GM19043 (cell line): ENCODE measurements around the gene ATOH1.

Source experiments
- ATAC-seq: cut with Tn5 transposase; IDR thresholded peaks from one replicate; pipeline ENCODE4 v1.9.1; 2021; ENCODE audit warnings: low read depth; ENCODE audit not compliant: unreplicated experiment

ATOH1 gene

DNA sequence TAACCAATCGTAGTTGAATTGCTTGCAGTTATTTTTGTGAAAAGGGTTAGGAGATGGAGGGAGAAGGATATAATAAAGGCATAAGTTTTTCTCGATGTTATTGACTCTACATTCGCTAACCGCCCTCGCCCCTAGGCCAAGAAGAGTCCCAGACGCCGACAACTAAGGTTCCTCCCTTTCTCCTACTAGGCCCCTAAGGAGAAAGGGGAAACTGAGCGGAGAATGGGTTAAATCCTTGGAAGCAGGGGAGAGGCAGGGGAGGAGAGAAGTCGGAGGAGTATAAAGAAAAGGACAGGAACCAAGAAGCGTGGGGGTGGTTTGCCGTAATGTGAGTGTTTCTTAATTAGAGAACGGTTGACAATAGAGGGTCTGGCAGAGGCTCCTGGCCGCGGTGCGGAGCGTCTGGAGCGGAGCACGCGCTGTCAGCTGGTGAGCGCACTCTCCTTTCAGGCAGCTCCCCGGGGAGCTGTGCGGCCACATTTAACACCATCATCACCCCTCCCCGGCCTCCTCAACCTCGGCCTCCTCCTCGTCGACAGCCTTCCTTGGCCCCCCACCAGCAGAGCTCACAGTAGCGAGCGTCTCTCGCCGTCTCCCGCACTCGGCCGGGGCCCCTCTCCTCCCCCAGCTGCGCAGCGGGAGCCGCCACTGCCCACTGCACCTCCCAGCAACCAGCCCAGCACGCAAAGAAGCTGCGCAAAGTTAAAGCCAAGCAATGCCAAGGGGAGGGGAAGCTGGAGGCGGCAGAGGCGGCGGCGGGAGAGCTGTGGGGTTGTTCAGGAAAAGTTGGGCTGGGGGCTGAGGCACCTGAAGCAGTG, 5.9 kb downstream of the ATOH1 start:
- ATAC-seq, result no peak

DNA sequence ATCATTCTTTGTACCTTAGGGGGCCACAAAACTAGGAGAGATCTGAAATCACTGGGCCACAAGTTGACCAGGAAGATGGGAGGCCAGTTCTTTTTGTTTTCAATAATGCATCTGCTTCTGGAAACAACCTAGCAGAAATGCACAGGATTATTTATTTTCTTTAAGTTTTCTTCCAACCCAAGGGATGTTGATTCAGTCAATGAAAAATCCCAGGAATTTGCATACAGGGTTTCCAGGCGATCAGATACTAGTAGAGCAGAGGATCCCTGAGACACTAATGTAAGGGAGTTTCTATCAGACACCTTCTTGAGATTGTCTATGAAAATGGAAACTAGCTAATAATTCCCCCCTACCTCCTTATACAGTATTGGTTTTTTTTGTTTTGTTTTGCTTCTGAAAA, 7.4 kb downstream of the ATOH1 start:
- ATAC-seq, result no peak

DNA sequence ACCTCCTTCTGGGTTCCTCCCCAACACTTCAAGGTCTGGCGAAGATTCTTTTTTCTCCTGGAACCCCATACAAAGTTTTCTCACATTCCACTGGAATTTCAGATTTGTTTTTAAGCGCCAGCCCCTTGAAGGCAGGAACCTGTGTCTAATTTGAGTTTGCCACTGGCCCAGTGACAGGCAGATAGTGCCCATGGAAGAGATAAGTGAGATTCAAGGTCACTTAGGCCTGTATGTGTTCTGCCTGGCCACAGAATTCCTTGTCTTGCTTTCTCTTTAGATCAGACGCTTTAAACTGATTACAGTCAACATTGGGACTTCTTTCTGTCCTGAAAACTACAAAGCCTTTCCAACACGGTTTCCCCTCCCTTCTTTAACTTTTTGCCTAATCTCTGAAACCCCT, 11.2 kb downstream of the ATOH1 start:
- ATAC-seq, result no peak

DNA sequence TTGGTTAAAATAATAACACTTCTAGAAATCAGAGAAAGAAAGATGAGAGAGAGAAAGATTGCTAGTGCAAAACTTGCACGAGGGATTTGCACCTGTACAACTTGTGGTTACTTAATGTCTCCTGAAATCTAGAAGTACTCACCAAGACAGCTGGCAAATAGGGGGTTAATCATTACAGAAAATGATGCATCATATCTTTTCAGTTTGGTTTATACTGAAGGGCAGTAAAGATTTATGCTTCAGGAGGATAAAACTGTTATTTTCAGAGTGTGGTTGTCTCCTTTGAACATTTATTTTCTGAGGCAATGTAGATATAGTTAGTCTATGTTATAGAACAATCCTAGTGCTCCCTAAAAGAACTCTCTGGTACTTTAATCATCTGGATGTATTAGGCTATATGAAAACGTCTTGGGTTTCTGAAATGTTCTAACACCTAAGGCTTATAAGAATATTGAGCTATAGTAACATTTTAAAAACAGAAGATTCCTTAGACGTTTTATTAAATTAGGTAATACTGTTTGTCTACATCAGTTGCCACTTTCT, 13.3 kb downstream of the ATOH1 start:
- peak; percentile 46 for ATAC-seq

DNA sequence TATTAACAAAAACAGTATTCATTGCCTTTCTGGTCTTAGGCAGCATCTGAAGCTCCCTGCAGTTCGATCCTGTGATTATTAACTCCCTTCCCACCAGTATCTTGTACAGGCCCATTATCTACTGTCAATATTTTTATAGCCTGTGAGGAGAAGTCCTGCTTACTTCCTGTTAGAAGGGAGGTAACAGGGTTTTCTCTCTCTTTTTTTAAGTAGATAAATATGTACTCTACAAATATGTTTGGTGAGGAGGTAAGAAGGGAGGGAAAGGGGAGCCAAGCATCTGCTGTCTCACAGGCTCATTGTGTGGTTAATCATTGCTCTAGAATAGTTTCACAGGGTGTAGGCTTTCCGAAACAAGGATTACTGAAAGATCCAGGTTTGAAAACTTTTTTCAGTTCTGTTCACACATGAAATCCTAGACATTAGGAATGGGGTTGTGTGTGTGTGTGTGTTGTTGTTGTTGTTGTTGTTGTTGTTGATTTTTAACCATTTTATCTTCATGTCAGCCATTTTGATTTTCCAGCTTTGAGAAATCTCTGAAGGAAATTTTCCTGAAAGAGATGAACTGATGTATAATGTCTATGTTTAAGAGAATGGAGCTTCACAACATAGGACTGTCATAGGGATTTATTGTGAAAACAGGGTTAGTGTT, 14.2 kb downstream of the ATOH1 start:
- peak; percentile 57 for ATAC-seq

DNA sequence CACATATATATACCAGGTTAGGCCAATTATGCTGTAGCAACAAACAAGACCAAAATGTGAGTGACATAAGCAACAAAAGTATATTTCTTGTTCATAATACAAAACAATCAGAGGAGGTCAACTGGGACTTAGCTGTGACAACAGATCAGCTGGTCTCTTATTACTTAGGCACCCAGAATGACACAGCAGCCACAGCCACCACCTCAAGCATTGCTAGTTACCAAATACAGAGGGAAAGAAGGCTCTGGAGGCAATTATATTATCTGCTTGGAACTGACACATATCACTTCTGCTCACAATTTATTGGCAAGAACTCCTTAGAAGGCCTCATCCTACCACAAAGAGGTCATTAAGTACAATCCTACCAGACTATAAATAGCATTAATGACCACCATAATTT, 15.2 kb downstream of the ATOH1 start:
- no peak for ATAC-seq

DNA sequence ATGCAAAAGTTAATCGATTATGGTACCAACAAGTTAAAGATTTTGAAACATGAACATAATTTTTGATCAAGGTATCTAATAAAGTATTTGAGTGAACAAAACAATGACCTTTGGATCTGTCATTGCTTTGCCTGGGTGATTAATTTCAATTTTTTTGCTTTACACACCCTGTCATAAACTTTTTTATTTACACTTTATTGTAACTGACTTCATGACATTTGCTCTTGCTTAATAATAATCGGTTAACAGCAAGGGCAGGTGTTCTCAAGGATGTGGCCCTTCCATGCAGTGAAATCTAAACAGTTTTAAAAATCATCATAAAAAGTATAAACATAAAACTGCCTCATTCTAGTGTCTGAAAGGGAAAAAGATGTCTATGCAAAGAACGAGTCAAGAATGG, 24.1 kb downstream of the ATOH1 start:
- ATAC-seq, result no peak

DNA sequence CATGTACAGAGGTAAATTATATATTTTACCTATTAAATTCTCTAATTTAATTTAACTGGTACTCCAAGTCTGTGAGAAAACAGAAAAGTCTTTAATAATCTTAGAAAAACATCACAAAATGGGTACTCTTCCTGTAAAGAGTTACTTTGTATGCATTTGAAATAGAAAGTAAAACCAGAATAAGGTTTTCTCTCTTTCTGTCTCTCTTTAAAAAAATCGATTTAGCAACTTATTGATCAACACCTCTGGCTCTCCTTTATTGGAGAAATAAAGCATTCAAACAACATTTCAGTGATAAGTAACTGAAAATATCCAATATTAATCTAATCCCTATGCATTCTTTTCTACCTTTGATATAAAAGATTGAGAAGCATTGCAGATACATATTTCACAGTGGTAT, 27.4 kb downstream of the ATOH1 start:
- ATAC-seq, result no peak

DNA sequence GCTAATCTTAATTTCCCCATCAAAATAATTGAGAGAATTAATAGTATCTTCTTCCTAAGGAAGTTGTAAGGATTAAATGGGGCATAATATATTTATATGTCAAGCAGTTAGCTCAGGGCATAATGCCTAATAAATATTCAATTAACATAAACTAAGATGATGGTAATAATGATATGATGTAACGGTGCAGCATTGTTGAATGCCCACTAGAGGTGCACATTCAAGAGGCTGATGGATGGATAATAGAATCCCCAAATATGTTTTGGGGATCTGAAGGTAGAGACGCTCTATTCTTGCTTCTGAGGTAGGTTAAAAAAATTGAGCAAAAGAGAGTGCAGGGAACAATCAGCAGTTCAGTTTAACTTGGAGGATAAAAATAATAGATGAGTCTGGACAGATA, 37.1 kb downstream of the ATOH1 start:
- no peak for ATAC-seq

DNA sequence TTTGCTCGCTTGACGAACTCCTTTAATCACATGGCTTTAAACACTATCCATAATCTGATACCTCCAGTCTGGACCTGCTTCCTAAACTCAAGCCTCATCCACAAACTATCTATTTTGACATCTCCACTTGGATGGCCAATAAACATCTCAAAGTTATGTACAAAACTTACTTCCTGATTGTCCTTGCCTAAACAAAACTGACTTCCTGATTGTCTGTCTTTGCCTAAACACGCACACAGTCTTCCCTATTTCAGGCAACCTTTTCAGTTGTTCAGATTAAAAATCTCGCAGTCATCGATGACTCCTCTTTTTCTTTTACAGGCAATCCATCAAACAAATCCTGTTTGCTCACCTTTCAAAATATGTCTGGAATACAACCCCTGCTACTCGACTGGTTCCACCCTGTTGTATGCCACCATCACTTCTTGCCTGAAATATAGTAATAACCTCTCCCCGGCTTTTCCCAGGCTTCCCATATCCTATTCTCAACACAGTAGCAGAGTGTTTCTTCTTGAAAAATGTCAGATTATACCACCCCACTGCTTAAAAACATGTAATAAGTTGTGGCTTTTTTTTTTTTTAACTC, 39.0 kb downstream of the ATOH1 start:
- ATAC-seq, result no peak

DNA sequence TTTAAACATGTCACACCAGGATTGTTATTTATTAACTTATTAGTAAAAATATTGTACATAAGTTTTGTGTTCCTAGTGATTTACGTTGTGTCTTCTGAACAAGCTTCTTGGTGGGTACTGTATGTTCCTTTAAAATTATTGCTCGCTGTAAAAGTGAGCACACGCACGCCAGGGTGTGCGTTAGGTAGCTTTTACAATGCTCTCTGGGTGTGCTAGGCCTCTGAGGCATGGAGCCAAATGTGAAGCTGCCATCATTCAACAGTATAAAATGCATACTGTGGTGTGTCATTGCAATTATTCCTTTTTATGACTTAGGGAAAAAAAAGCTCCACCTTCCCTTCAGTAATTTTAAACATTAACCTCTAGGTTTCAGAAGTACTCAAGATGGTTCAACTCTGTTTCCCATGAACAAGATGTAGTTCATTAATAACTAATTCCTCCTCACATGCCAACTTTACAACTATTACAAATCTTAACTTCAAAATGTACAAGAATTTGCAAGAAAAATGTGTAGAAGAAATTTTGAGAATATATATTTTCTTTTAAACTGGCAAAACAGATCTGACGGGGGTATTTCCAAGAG, 42.4 kb downstream of the ATOH1 start:
- ATAC-seq, result peak; percentile 50

DNA sequence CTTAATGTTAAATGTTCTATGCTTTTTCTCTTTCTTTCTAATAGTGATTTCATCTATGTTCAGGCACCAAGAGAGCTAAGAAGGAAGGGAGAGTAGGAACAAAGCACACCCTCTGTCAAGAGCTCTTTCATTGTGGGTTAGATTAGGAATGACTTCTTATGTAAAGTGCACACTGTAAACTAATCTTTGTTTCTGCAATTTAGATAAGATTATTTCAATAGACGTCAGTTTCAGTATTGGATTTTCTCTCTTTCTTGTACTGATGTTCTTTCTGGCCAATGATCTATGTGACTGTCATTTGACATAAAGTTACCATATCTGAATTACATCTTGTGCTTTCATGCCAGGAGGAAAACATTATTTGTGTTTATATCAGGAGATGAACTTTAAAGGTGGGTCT, 48.2 kb downstream of the ATOH1 start:
- ATAC-seq, result no peak

DNA sequence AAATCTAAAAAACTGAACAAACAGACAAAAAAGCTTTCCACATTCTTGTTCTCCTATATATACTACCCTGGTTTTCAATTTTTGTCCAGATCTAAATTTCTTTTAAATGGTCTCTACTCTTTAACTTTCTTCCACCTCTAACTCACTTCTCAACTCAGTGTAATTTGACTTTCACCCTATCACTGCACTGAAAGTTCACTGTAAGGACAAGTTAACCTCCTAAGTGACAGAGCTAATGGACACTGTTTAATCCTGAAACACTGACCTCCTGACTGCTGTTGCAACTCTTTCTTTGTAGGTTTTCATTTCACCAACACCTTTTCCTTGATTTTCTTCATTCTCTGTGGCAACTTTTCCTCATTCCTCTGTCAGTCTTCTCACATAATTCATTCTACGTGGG, 50.0 kb downstream of the ATOH1 start:
- no peak for ATAC-seq

DNA sequence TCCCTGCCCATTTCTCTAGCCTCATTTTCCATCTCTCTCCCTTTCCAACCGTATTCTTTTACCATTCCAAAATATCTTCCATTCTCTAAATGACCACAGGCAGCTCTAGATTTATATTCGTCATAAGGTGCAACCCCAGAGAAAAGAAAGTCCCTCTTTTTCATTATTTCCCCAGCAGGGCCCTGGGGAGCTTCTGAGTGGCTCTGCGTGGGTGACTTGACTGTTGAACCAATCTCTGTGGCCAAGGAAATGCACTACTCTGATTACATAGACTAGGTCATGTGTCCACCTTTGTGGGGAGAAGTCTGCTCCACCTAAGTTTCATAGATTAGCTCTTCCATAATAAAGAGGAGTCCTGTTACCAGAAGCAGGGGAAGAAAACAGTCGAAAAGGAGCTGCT, 51.4 kb downstream of the ATOH1 start:
- peak; percentile 69 for ATAC-seq
